Measurements from ENCODE around the gene POLR1G. TPM values are rescaled to one million over a fixed set of nuclear protein-coding genes. Genes with fewer than 3 reads are reported as not detected.

The POLR1G gene
- total and polyA plus RNA-seq, 9 of the 15 experiments (the other 6 are each of a cell fraction or from before 2014, with no cell fraction given), result 3.0 to 50.1 (median 27.4) TPM

DNA sequence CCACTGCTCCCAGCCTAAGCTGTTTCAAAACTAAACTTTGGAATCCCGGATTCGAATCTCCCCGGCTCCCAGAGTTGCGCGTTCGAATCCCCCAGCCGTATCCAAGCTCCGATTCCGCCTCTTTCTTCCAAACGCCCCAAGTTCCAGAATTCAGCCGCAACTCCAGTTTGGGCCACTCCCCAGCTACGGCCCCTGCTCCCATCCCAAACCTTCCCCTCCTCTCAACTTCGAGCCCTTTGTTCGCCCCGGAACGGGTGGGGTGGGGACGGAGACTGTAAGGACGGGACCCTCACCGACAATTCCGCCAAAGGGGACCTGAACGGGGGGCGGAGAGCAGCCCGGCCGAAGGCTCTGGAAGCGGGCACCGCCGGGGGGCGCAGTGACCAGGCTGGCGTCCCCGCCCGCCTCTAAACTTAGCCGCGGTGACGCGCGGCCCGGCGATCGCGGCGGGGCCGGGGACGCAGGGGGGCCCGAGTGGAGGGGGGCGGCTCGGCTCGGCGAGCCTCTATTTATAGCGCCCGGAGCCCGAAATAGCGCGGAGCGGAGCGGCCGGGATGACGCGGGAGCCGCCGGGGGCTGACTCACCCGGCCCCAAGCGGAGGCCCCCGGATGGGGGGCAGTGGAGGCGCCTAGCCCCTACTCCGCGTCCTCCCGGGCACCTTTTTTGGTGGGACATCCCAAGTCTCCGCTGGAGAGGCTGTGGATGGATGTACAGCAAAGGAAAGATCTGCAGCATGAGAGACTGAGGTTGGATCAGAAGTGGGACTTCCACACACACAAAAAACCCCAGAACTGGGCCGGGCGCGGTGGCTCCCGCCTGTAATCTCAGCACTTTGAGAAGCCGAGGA, 22.2 kb downstream of the POLR1G start (continued):
- TF ChIP-seq, protein P1, sequence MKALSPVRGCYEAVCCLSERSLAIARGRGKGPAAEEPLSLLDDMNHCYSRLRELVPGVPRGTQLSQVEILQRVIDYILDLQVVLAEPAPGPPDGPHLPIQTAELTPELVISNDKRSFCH (CRISPR knock-in tag; IDR thresholded peaks at IDR 0.05), result no peak
- TF ChIP-seq, protein P1 (tag; IDR thresholded peaks at IDR 0.05), result no peak; the same call in 1 of the 2 replicates
- TF ChIP-seq KLF1 (tag; IDR thresholded peaks at IDR 0.05) (no peak), ZNF165 (CRISPR knock-in tag; IDR thresholded peaks at IDR 0.05; ENCODE audit: borderline replicate concordance) (no peak), CC2D1A (IDR thresholded peaks at IDR 0.05) (peak; percentile 59; the same call in 1 of the 2 replicates), COPS2 (conservative IDR thresholded peaks at IDR 0.05) (no peak), TAF7 (tag; IDR thresholded peaks at IDR 0.05) (no peak), HNRNPL (IDR thresholded peaks at IDR 0.05; ENCODE audit: low read depth, low read length) (no peak), MTA3 (IDR thresholded peaks at IDR 0.05; ENCODE audit: borderline replicate concordance) (0 out of 2 replicates have a peak, but pooled peaks have one; percentile 28), PHB2 (IDR thresholded peaks at IDR 0.05; ENCODE audit: low read depth) (no peak), CXXC5 (CRISPR knock-in tag; IDR thresholded peaks at IDR 0.05) (peak; percentile 69), FOXK2 (conservative IDR thresholded peaks at IDR 0.05 in 1 of 2, IDR thresholded peaks at IDR 0.05 in 1 of 2; ENCODE audit: low read depth in 2 of 2) (no peak), SREBF1 (IDR thresholded peaks at IDR 0.05; ENCODE audit: borderline replicate concordance, low read depth, low read length) (no peak), SIRT6 (IDR thresholded peaks at IDR 0.05; ENCODE audit: low read depth, low read length) (no peak), PTBP1 (IDR thresholded peaks at IDR 0.05; ENCODE audit: low read depth, low read length) (peak; percentile 75; the same call in 1 of the 2 replicates), HDGF (IDR thresholded peaks at IDR 0.05) (peak; percentile 95), CREM (IDR thresholded peaks at IDR 0.05; ENCODE audit: low read depth) (peak; percentile 64; the same call in 1 of the 2 replicates), KLF10 (CRISPR knock-in tag; IDR thresholded peaks at IDR 0.05) (no peak), NRF1 (conservative IDR thresholded peaks at IDR 0.05 in 1 of 2, IDR thresholded peaks at IDR 0.05 in 1 of 2) (peak in 1 of 2 experiments; percentile 16; a peak in 1 of 4 replicates), HMG20A (CRISPR knock-in tag; conservative IDR thresholded peaks at IDR 0.05) (no peak), POLR2B (IDR thresholded peaks at IDR 0.05; ENCODE audit: low read depth, partially characterized antibody) (peak; percentile 18), ETS2 (tag; IDR thresholded peaks at IDR 0.05; ENCODE audit: borderline replicate concordance, poor library complexity, severe bottlenecking) (no peak), ZNF174 (CRISPR knock-in tag; IDR thresholded peaks at IDR 0.05) (no peak), DNMT1 (IDR thresholded peaks at IDR 0.05) (0 out of 2 replicates have a peak, but pooled peaks have one; percentile 51), SP1 (CRISPR knock-in tag; IDR thresholded peaks at IDR 0.05) (peak; percentile 58; the same call in 1 of the 2 replicates), ZNF311 (CRISPR knock-in tag; IDR thresholded peaks at IDR 0.05) (no peak), MTA1 (IDR thresholded peaks at IDR 0.05; ENCODE audit: borderline replicate concordance) (0 out of 2 replicates have a peak, but pooled peaks have one; percentile 40)
- TF ChIP-seq, protein P2, sequence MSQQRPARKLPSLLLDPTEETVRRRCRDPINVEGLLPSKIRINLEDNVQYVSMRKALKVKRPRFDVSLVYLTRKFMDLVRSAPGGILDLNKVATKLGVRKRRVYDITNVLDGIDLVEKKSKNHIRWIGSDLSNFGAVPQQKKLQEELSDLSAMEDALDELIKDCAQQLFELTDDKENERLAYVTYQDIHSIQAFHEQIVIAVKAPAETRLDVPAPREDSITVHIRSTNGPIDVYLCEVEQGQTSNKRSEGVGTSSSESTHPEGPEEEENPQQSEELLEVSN (IDR thresholded peaks at IDR 0.05; ENCODE audit: borderline replicate concordance in 1 of 2, extremely low read depth in 1 of 2, insufficient read depth in 1 of 2, insufficient read length in 1 of 2, low read depth in 1 of 2, low read length in 1 of 2, poor library complexity in 1 of 2, severe bottlenecking in 1 of 2), result peak in 1 of 2 experiments; percentile 39

Measured in K562 (cell line).